IMR-90 (cell line): Measurements from ENCODE around the gene KDM4F. TPM values are rescaled to one million over a fixed set of nuclear protein-coding genes. Genes with fewer than 3 reads are reported as not detected.

ENCODE experiments used
- ATAC-seq: fragments of 200-7000 bp; cut with Tn5 transposase; 2 replicates; pipeline ENCODE4 v1.9.1; 2020; ENCODE audit warnings: low read depth, mild to moderate bottlenecking, moderate library complexity
- BruUV-seq: library from RNA; stranded (reverse); fragments of 400-500 nt; replicated peaks from 2 replicates; lab custom pipeline; 2021; lab: Mats Ljungman, UMichigan
- CTCF ChIA-PET: fragments of 300-600 bp; formaldehyde crosslinking; extraction: SDS; loops from one replicate; lab custom pipeline; 2021; ENCODE audit warnings: antibody characterized with exemption; lab: Yijun Ruan, JAX
- POLR2A ChIA-PET: fragments of 300-600 bp; sonication (Branson Sonifier 250); formaldehyde crosslinking; loops from one replicate; lab custom pipeline; 2022; ENCODE audit warnings: antibody characterized with exemption; ENCODE audit not compliant: unreplicated experiment; lab: Charles Lee
- DNase-seq: peaks from one replicate; pipeline ENCODE4 v3.0.0; 2013
- H2AFZ ChIP-seq: replicated peaks from 2 replicates; pipeline ENCODE3; 2013; ENCODE audit warnings: low read length, mild to moderate bottlenecking; ENCODE audit not compliant: poor library complexity
- H2AK5ac ChIP-seq: 2 replicates; pipeline ENCODE4 v1.6.1; 2013; ENCODE audit warnings: low read depth, low read length, inconsistent platforms
- H2AK9ac ChIP-seq: replicated peaks from 2 replicates; pipeline ENCODE3; 2013; ENCODE audit warnings: mild to moderate bottlenecking, low read depth, low read length, moderate library complexity; ENCODE audit not compliant: poor library complexity
- H2BK120ac ChIP-seq: 2 replicates; pipeline ENCODE4 v1.6.1; 2013; ENCODE audit warnings: low read depth, low read length, inconsistent platforms
- H2BK15ac ChIP-seq: 3 replicates; pipeline ENCODE4 v1.6.1; 2013; ENCODE audit warnings: low read depth, low read length, inconsistent platforms
- H2BK20ac ChIP-seq: 2 replicates; pipeline ENCODE4 v1.6.1; 2013; ENCODE audit warnings: low read depth, mild to moderate bottlenecking, inconsistent platforms, low read length, moderate library complexity
- H2BK5ac ChIP-seq: 2 replicates; pipeline ENCODE4 v1.6.1; 2013; ENCODE audit warnings: mild to moderate bottlenecking, low read depth, low read length, inconsistent platforms; ENCODE audit not compliant: poor library complexity, severe bottlenecking
- H3K14ac ChIP-seq: replicated peaks from 2 replicates; pipeline ENCODE4 v1.6.1; 2013; ENCODE audit warnings: low read depth, low read length, inconsistent platforms
- H3K18ac ChIP-seq: 2 replicates; pipeline ENCODE4 v1.6.1; 2013; ENCODE audit warnings: low read depth, low read length, control low read depth
- H3K23ac ChIP-seq: 2 replicates; pipeline ENCODE4 v1.6.1; 2013; ENCODE audit warnings: low read depth, low read length, inconsistent platforms
- H3K27ac ChIP-seq: 2 replicates; pipeline ENCODE4 v1.5.1; 2013; ENCODE audit warnings: mild to moderate bottlenecking, control low read depth, low read length; ENCODE audit not compliant: insufficient read depth
- H3K27me3 ChIP-seq: 2 replicates; pipeline ENCODE4 v1.6.1; 2013; ENCODE audit warnings: low read length; ENCODE audit not compliant: control insufficient read depth, insufficient read depth
- H3K36me3 ChIP-seq: 2 replicates; pipeline ENCODE4 v1.6.1; 2013; ENCODE audit warnings: low read length, mixed read lengths; ENCODE audit not compliant: control insufficient read depth, insufficient read depth
- H3K4ac ChIP-seq: 2 replicates; pipeline ENCODE4 v1.6.1; 2013; ENCODE audit warnings: low read depth, low read length, inconsistent platforms
- H3K4me1 ChIP-seq: 2 replicates; pipeline ENCODE4 v1.6.1; 2013; ENCODE audit warnings: low read length, mixed read lengths; ENCODE audit not compliant: control insufficient read depth, insufficient read depth
- H3K4me2 ChIP-seq: 2 replicates; pipeline ENCODE4 v1.6.1; 2013; ENCODE audit warnings: low read depth, mild to moderate bottlenecking, control low read depth, low read length, moderate library complexity
- H3K4me3 ChIP-seq: 2 replicates; pipeline ENCODE4 v1.5.1; 2013; ENCODE audit warnings: low read depth, mild to moderate bottlenecking, control low read depth, low read length, moderate library complexity; ENCODE audit not compliant: insufficient read depth
- H3K56ac ChIP-seq: 2 replicates; pipeline ENCODE4 v1.6.1; 2013; ENCODE audit warnings: low read length, inconsistent platforms; ENCODE audit not compliant: insufficient read depth; ENCODE audit errors: extremely low read depth
- H3K79me1 ChIP-seq, 2 experiments: 2 replicates each; pipeline ENCODE4 v1.6.1; 2013; ENCODE audit warnings: low read length in 2 of 2, inconsistent platforms in 1 of 2, low read depth in 1 of 2
- H3K9ac ChIP-seq: 2 replicates; pipeline ENCODE4 v1.6.1; 2013; ENCODE audit warnings: low read depth, low read length, control low read depth
- H3K9me1 ChIP-seq: 2 replicates; pipeline ENCODE4 v1.6.1; 2013; ENCODE audit warnings: low read length, inconsistent platforms; ENCODE audit not compliant: insufficient read depth
- H3K9me3 ChIP-seq: 2 replicates; pipeline ENCODE4 v1.6.1; 2013; ENCODE audit warnings: low read length; ENCODE audit not compliant: control insufficient read depth, insufficient read depth
- H4K20me1 ChIP-seq: 2 replicates; pipeline ENCODE4 v1.6.1; 2013; ENCODE audit warnings: low read length, inconsistent platforms; ENCODE audit not compliant: insufficient read depth
- H4K5ac ChIP-seq: 2 replicates; pipeline ENCODE4 v1.6.1; 2013; ENCODE audit warnings: mild to moderate bottlenecking, low read depth, low read length, control low read depth
- H4K8ac ChIP-seq, 2 experiments: 2 replicates each; pipeline ENCODE4 v1.6.1; 2013; ENCODE audit warnings: low read depth in 2 of 2, low read length in 2 of 2, control low read depth in 1 of 2, inconsistent platforms in 1 of 2
- H4K91ac ChIP-seq: 2 replicates; pipeline ENCODE4 v1.6.1; 2013; ENCODE audit warnings: low read depth, low read length, inconsistent platforms; ENCODE audit not compliant: insufficient read depth
- CEBPB ChIP-seq: IDR thresholded peaks from 2 replicates; pipeline ENCODE4 v1.6.1; 2012; ENCODE audit warnings: low read depth, low read length, improper control_type of control experiment
- CTCF ChIP-seq: conservative IDR thresholded peaks from 2 replicates; pipeline ENCODE4 v1.5.1; 2012; ENCODE audit warnings: mild to moderate bottlenecking, low read depth, low read length, improper control_type of control experiment
- ELK1 ChIP-seq: fragments of 150-350 bp; IDR thresholded peaks from 2 replicates; pipeline ENCODE4 v1.6.1; 2016; ENCODE audit warnings: low read depth, mild to moderate bottlenecking, low read length, moderate library complexity, borderline replicate concordance
- MAFK ChIP-seq: IDR thresholded peaks from 2 replicates; pipeline ENCODE4 v1.6.1; 2012; ENCODE audit warnings: low read depth, low read length, improper control_type of control experiment
- MAZ ChIP-seq: IDR thresholded peaks from 2 replicates; pipeline ENCODE4 v1.6.1; 2012; ENCODE audit warnings: low read depth, mild to moderate bottlenecking, low read length, improper control_type of control experiment, moderate library complexity, borderline replicate concordance
- MXI1 ChIP-seq: IDR thresholded peaks from 2 replicates; pipeline ENCODE4 v1.6.1; 2012; ENCODE audit warnings: low read depth, mild to moderate bottlenecking, low read length, moderate library complexity, borderline replicate concordance
- POLR2A ChIP-seq: IDR thresholded peaks from 2 replicates; pipeline ENCODE4 v1.6.1; 2012; ENCODE audit warnings: mild to moderate bottlenecking, low read depth, low read length
- RAD21 ChIP-seq: IDR thresholded peaks from 2 replicates; pipeline ENCODE4 v1.6.1; 2012; ENCODE audit warnings: low read length, improper control_type of control experiment
- RFX5 ChIP-seq: IDR thresholded peaks from 2 replicates; pipeline ENCODE4 v1.8.0; 2012; ENCODE audit warnings: low read depth, mild to moderate bottlenecking, low read length, moderate library complexity
- WGBS, 2 experiments: methylation state at CpG; one replicate each; pipeline versions ENCODE4 v1.1.5 to v1.1.7; 2013; ENCODE audit warnings: missing lambda C conversion rate in 2 of 2; ENCODE audit not compliant: insufficient read length in 1 of 2; ENCODE audit errors: extremely low coverage in 2 of 2; 5-methylcytosine and 5-hydroxymethylcytosine counted together
- dilution Hi-C: fragments of 300-500 bp; cut with HindIII; formaldehyde crosslinking; loops from one replicate; pipeline ENCODE4 v1.14.3; 2018; ENCODE audit warnings: low sequenced_read_pairs; ENCODE audit not compliant: unreplicated experiment
- in situ Hi-C: fragments of 300-500 bp; cut with MboI; formaldehyde crosslinking; loops from 3 replicates; pipeline ENCODE4 v1.14.3; 2019; ENCODE audit warnings: low sequenced_read_pairs, inconsistent platforms, mixed read lengths
- intact Hi-C: fragments of 100-400 bp; cut with micrococcal nuclease; formaldehyde crosslinking; loops from 2 replicates; pipeline ENCODE4 v1.10.0; 2022
- polyA plus RNA-seq, 3 experiments: library from polyadenylated mRNA; depleted of rRNA; stranded (reverse); fragments of >200 nt; gene quantifications; 2 replicates each; pipeline ENCODE4 v1.2.3, GENCODE V29; 2012; ENCODE audit warnings: low replicate concordance in 1 of 3
- total RNA-seq: library from RNA; depleted of rRNA; stranded (reverse); fragments of >200 nt; gene quantifications from 2 replicates; pipeline ENCODE4 v1.2.3, GENCODE V29; 2012
- TF ChIP-seq, protein P1 (sequence below): fragments of 150-350 bp; IDR thresholded peaks from 2 replicates; pipeline ENCODE4 v1.6.1; 2017; ENCODE audit warnings: mild to moderate bottlenecking, antibody characterized with exemption, low read length, low read depth

Gene KDM4F
- total and polyA plus RNA-seq, 2 of the 4 experiments (the other 2 are of a cell fraction), result not detected

GRCh38 chr11:95089620-95090542 is 40.7 kb downstream of the KDM4F start, which contains the start of gene ENDOD1:
TSS of gene ENDOD1 (plus strand) at chr11:95089846. CDS start at chr11:95089928, 82 bp downstream.
- Histone ChIP-seq H2BK20ac (no peak within 1 kb of the TSS), H2AFZ (peak within 1 kb of the TSS; percentile 97), H3K4me3 (peak within 1 kb of the TSS; percentile 97), H4K8ac (peak within 1 kb of the TSS; percentile 32 to 80; a peak in 1 of 4 replicates), H3K79me1 (peaks cover 4 to 6% of the 10 kb centered on the region in 2 experiments; a peak in 1 of 4 replicates), H3K27ac (peak within 1 kb of the TSS; percentile 70), H2BK120ac (peak within 1 kb of the TSS; percentile 42), H2BK5ac (peak within 1 kb of the TSS; percentile 63), H3K14ac (no peak within 1 kb of the TSS), H3K9ac (peak within 1 kb of the TSS; percentile 82), H3K4me1 (peaks cover 6% of the 10 kb centered on the region), H3K9me1 (peaks cover 11% of the 10 kb centered on the region; the same call in 1 of the 2 replicates), H4K5ac (peak within 1 kb of the TSS; percentile 76; the same call in 1 of the 2 replicates), H2BK15ac (no peak within 1 kb of the TSS), H3K36me3 (no peaks in the 10 kb centered on the region), H3K4ac (peak within 1 kb of the TSS; percentile 32; the same call in 1 of the 2 replicates), H4K91ac (peak within 1 kb of the TSS; percentile 77), H2AK9ac (peak within 1 kb of the TSS; percentile 51), H2AK5ac (no peak within 1 kb of the TSS), H3K18ac (no peak within 1 kb of the TSS; the same call in 1 of the 2 replicates), H4K20me1 (no peaks in the 10 kb centered on the region), H3K56ac (no peak within 1 kb of the TSS), H3K4me2 (peak within 1 kb of the TSS; percentile 89), H3K9me3 (no peaks in the 10 kb centered on the region), H3K27me3 (no peaks in the 10 kb centered on the region), H3K23ac (no peak within 1 kb of the TSS; the same call in none of the 2 replicates)
- CTCF ChIA-PET, result interaction anchor here (1.0 kb wide), 1 partner anchor 23 kb away, joined by 3 read pairs; no protein-coding TSS in a partner anchor
- dilution Hi-C loops, result no loop called here
- in situ Hi-C loops, result no loop called here
- intact Hi-C loops, result no loop called here
- WGBS, 2 experiments, result 2% methylated on average over 20 of the region's 106 CpGs; no CpG with 5 or more reads in 1 of the 2 experiments
- peak; percentile 97 for ATAC-seq
- no peak for TF ChIP-seq RFX5
- no peak for TF ChIP-seq POLR2A
- no peak for TF ChIP-seq CEBPB
- TF ChIP-seq, protein P1, sequence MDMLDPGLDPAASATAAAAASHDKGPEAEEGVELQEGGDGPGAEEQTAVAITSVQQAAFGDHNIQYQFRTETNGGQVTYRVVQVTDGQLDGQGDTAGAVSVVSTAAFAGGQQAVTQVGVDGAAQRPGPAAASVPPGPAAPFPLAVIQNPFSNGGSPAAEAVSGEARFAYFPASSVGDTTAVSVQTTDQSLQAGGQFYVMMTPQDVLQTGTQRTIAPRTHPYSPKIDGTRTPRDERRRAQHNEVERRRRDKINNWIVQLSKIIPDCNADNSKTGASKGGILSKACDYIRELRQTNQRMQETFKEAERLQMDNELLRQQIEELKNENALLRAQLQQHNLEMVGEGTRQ, result no peak
- peak; percentile 57; the same call in 1 of the 2 replicates for TF ChIP-seq MAZ
- 0 out of 2 replicates have a peak, but pooled peaks have one; percentile 2 for TF ChIP-seq CTCF
- TF ChIP-seq ELK1, result no peak
- peak; percentile 64 for TF ChIP-seq MXI1
- no peak for TF ChIP-seq RAD21
- no peak for TF ChIP-seq MAFK
- POLR2A ChIA-PET, result no interaction called here
- DNase-seq, result peak; percentile 74
- no TSS peak for BruUV-seq
